Neural cell (in vitro differentiated cells): ENCODE measurements around the gene DCAF6. TPM values are rescaled to one million over a fixed set of nuclear protein-coding genes. Genes with fewer than 3 reads are reported as not detected.

Experiments used
- H2AFZ ChIP-seq: fragments of 200-600, 300-800 bp; sonication (generic), shearing (Covaris generic); 2 replicates; pipeline ENCODE4 v1.6.0; 2014; ENCODE audit warnings: low read depth, mild to moderate bottlenecking, antibody characterized with exemption, low read length, moderate library complexity
- H3F3A ChIP-seq: fragments of 200-600 bp; shearing (Covaris generic); 2 replicates; pipeline ENCODE4 v1.6.1; 2016; ENCODE audit warnings: mild to moderate bottlenecking, moderate library complexity, mixed read lengths, antibody characterized with exemption, low read length; ENCODE audit not compliant: insufficient read depth, poor library complexity, severe bottlenecking
- H3K27ac ChIP-seq: fragments of 200-600, 300-800 bp; sonication (generic), shearing (Covaris generic); 2 replicates; pipeline ENCODE4 v1.5.1; 2014; ENCODE audit warnings: mild to moderate bottlenecking, low read length, moderate library complexity
- H3K27me3 ChIP-seq: fragments of 300-800, 200-600 bp; sonication (generic), shearing (Covaris generic); 2 replicates; pipeline ENCODE4 v1.6.0; 2014; ENCODE audit warnings: mild to moderate bottlenecking, low read depth, low read length, moderate library complexity; ENCODE audit not compliant: insufficient read depth
- H3K36me3 ChIP-seq: fragments of 300-800, 200-600 bp; sonication (generic), shearing (Covaris generic); 2 replicates; pipeline ENCODE4 v1.5.1; 2014; ENCODE audit warnings: mild to moderate bottlenecking, antibody characterized with exemption, low read length, moderate library complexity; ENCODE audit not compliant: insufficient read depth
- H3K4me2 ChIP-seq: fragments of 300-800, 200-600 bp; sonication (generic), shearing (Covaris generic); 2 replicates; pipeline ENCODE4 v1.6.0; 2014; ENCODE audit warnings: mild to moderate bottlenecking, low read length
- H3K4me3 ChIP-seq: fragments of 300-800, 200-600 bp; sonication (generic), shearing (Covaris generic); 2 replicates; pipeline ENCODE4 v1.5.1; 2014; ENCODE audit warnings: mild to moderate bottlenecking, low read length, moderate library complexity
- H3K79me2 ChIP-seq: fragments of 200-600 bp; shearing (Covaris generic); replicated peaks from 2 replicates; pipeline ENCODE4 v1.6.0; 2014; ENCODE audit warnings: mild to moderate bottlenecking, low read length, moderate library complexity; ENCODE audit not compliant: insufficient read depth
- H3K9ac ChIP-seq: fragments of 300-800, 200-600 bp; sonication (generic), shearing (Covaris generic); 2 replicates; pipeline ENCODE4 v1.6.1; 2016; ENCODE audit warnings: mild to moderate bottlenecking, low read length, mixed read lengths
- H3K9me2 ChIP-seq: fragments of 200-600 bp; shearing (Covaris generic); 2 replicates; pipeline ENCODE4 v1.6.1; 2016; ENCODE audit warnings: mild to moderate bottlenecking, low read length, mixed read lengths; ENCODE audit not compliant: insufficient read depth
- H3K9me3 ChIP-seq: fragments of 200-600, 300-800 bp; sonication (generic), shearing (Covaris generic); 2 replicates; pipeline ENCODE4 v1.6.1; 2016; ENCODE audit warnings: mild to moderate bottlenecking, mixed run types, low read length, moderate library complexity, mixed read lengths
- H4K20me1 ChIP-seq: fragments of 200-600 bp; shearing (Covaris generic); 2 replicates; pipeline ENCODE4 v1.6.1; 2016; ENCODE audit warnings: mild to moderate bottlenecking, mixed run types; ENCODE audit not compliant: insufficient read depth
- CTCF ChIP-seq: fragments of 450-650 bp; IDR thresholded peaks from 2 replicates; pipeline ENCODE4 v1.5.1; 2014; ENCODE audit warnings: antibody characterized with exemption, mild to moderate bottlenecking, moderate library complexity; ENCODE audit not compliant: poor library complexity, severe bottlenecking
- EP300 ChIP-seq: fragments of 450-650 bp; conservative IDR thresholded peaks from 2 replicates; pipeline ENCODE4 v1.6.1; 2014; ENCODE audit warnings: antibody characterized with exemption, mild to moderate bottlenecking, moderate library complexity; ENCODE audit not compliant: poor library complexity, severe bottlenecking
- EZH2 ChIP-seq: fragments of 200-600, 300-800 bp; shearing (Covaris generic), sonication (generic); IDR thresholded peaks from 2 replicates; pipeline ENCODE4 v1.6.1; 2014; ENCODE audit warnings: antibody characterized with exemption, low read length, borderline replicate concordance, mild to moderate bottlenecking; ENCODE audit not compliant: insufficient read depth, poor library complexity, severe bottlenecking
- MXI1 ChIP-seq: fragments of 450-650 bp; conservative IDR thresholded peaks from 2 replicates; pipeline ENCODE4 v1.6.1; 2014; ENCODE audit warnings: antibody characterized with exemption, mild to moderate bottlenecking; ENCODE audit not compliant: poor library complexity, severe bottlenecking
- POLR2AphosphoS5 ChIP-seq: IDR thresholded peaks from 2 replicates; pipeline ENCODE4 v1.6.1; 2012
- RAD21 ChIP-seq: fragments of 450-650 bp; conservative IDR thresholded peaks from 2 replicates; pipeline ENCODE4 v1.6.1; 2014; ENCODE audit warnings: antibody characterized with exemption, mild to moderate bottlenecking, moderate library complexity
- REST ChIP-seq: IDR thresholded peaks from 2 replicates; pipeline ENCODE4 v1.6.1; 2012; ENCODE audit warnings: borderline replicate concordance
- SMC3 ChIP-seq: fragments of 450-650 bp; conservative IDR thresholded peaks from 2 replicates; pipeline ENCODE4 v1.6.1; 2014; ENCODE audit warnings: antibody characterized with exemption, mild to moderate bottlenecking, moderate library complexity; ENCODE audit not compliant: poor library complexity
- TAF1 ChIP-seq: IDR thresholded peaks from 2 replicates; pipeline ENCODE4 v1.6.1; 2012; ENCODE audit warnings: low read depth
- polyA plus RNA-seq: library from polyadenylated mRNA; depleted of rRNA; stranded (reverse); fragments of >200 nt; gene quantifications from 2 replicates; pipeline ENCODE4 v1.2.3, GENCODE V29; 2014
- small RNA-seq, 3 experiments: library from RNA; depleted of rRNA; stranded (forward); fragments of <200 nt; gene quantifications; one replicate each; pipeline ENCODE3, GENCODE V24; 2012

The DCAF6 gene
- polyA plus RNA-seq, 1 donor from 2014 or later, result 44.8 TPM

- Histone ChIP-seq H2AFZ (no peak overlapping the region), H3K9me3 (no peaks in the 10 kb centered on the region), H3K27ac (no peak overlapping the region), H3F3A (no peaks in the 10 kb centered on the region), H4K20me1 (no peaks in the 10 kb centered on the region), H3K27me3 (no peaks in the 10 kb centered on the region), H3K9me2 (no peaks in the 10 kb centered on the region), H3K9ac (no peak overlapping the region), H3K4me2 (no peak overlapping the region), H3K36me3 (peaks cover 7% of the 10 kb centered on the region), H3K79me2 (peaks cover 50% of the 10 kb centered on the region), H3K4me3 (no peak overlapping the region)
- TF ChIP-seq POLR2AphosphoS5 (no peak), TAF1 (no peak), MXI1 (no peak), EP300 (no peak), SMC3 (no peak), RAD21 (no peak), REST (no peak), CTCF (no peak), EZH2 (no peak)
Observed at GRCh38 chr1:168125051-168125450, 188.6 kb downstream of the DCAF6 start.

Small RNAs within 50 kb of the gene (small RNA-seq; reads per million reads assigned to genes)
- 0 reads per million in 3 experiments for gene MIR1255B2

Other genes with a start within 250 kb of the DCAF6 start
- gene MPZL1, start 214.7 kb upstream of the DCAF6 start, polyA plus RNA-seq, result 167 and 191 TPM in 2 replicates
- 0.09 and 0.22 TPM in 2 replicates for gene ADCY10, start 22.5 kb upstream of the DCAF6 start, polyA plus RNA-seq
- 104 and 107 TPM in 2 replicates for gene MPC2, start 389 bp downstream of the DCAF6 start, polyA plus RNA-seq
- 39.0 and 45.5 TPM in 2 replicates for gene GPR161, start 200.2 kb downstream of the DCAF6 start, polyA plus RNA-seq
- 98.1 and 131 TPM in 2 replicates for gene TIPRL, start 242.3 kb downstream of the DCAF6 start, polyA plus RNA-seq